Neural progenitor cell (in vitro differentiated cells): ENCODE measurements around the gene MAD1L1.

Experiments
- CTCF ChIP-seq: fragments of 200-600 bp; sonication (generic); IDR thresholded peaks from 2 replicates; pipeline ENCODE4 v1.5.1; 2017; ENCODE audit warnings: antibody characterized with exemption, mild to moderate bottlenecking
- EZH2 ChIP-seq: fragments of 200-600 bp; sonication (generic); IDR thresholded peaks from 2 replicates; pipeline ENCODE4 v1.6.1; 2017; ENCODE audit warnings: antibody characterized with exemption, mild to moderate bottlenecking, moderate library complexity
- EZH2phosphoT487 ChIP-seq: fragments of 200-600 bp; sonication (generic); IDR thresholded peaks from 2 replicates; pipeline ENCODE4 v1.6.1; 2017; ENCODE audit warnings: antibody characterized with exemption

- no peak for TF ChIP-seq CTCF
- no peak for TF ChIP-seq EZH2
- TF ChIP-seq EZH2phosphoT487: no peak
Measured at GRCh38 chr7:1944619-1945210, 288.0 kb downstream of the MAD1L1 start.
